IPS-18a (cell line): ENCODE results near the gene ADRA2B.
"Not testable (repeated sequence)": the region's sequence is repeated elsewhere in the genome, so short reads cannot be mapped to it uniquely, and the experiment has no call there.

Experiments used
- H3K27ac ChIP-seq: one replicate; pipeline ENCODE4 v1.5.1; 2013; ENCODE audit warnings: low read length
- H3K27me3 ChIP-seq: one replicate; pipeline ENCODE4 v1.6.1; 2013; ENCODE audit warnings: mild to moderate bottlenecking, low read length; ENCODE audit not compliant: control insufficient read depth, insufficient read depth
- H3K36me3 ChIP-seq: one replicate; pipeline ENCODE4 v1.6.1; 2013; ENCODE audit warnings: low read depth, low read length; ENCODE audit not compliant: control insufficient read depth
- H3K4me1 ChIP-seq: one replicate; pipeline ENCODE4 v1.6.1; 2013; ENCODE audit warnings: low read depth, low read length; ENCODE audit not compliant: control insufficient read depth
- H3K4me3 ChIP-seq: one replicate; pipeline ENCODE4 v1.5.1; 2013; ENCODE audit warnings: low read length
- H3K9ac ChIP-seq: one replicate; pipeline ENCODE4 v1.6.1; 2013; ENCODE audit warnings: mild to moderate bottlenecking, low read length, moderate library complexity
- H3K9me3 ChIP-seq: one replicate; pipeline ENCODE4 v1.6.1; 2013; ENCODE audit warnings: low read depth, low read length; ENCODE audit not compliant: control insufficient read depth

ADRA2B gene

GRCh38 chr2:96063116-96063899, 53.1 kb downstream of the ADRA2B start:
- H3K4me3 ChIP-seq, H3K9me3 ChIP-seq, H3K36me3 ChIP-seq, H3K9ac ChIP-seq, H3K27me3 ChIP-seq, H3K27ac ChIP-seq, H3K4me1 ChIP-seq: not testable (repeated sequence)
